ENCODE data around the gene DECR2.
A peak's percentile ranks its signal among the peaks of the same experiment; 100 is the strongest.

Gene DECR2

GRCh38 chr16:424033-424622 lies 22.4 kb downstream of the DECR2 start:
- Histone ChIP-seq H3K4me2 (ENCODE audit: insufficient read depth, low read length) (peak overlapping the region; percentile 100), H3K9ac (ENCODE audit: low read depth, low read length) (peak overlapping the region; percentile 88; the same call in 1 of the 2 replicates), H4K20me1 (ENCODE audit: insufficient read depth, low read length) (peaks cover 27% of the 10 kb centered on the region), H3K79me2 (ENCODE audit: insufficient read depth, low read length) (peaks cover 33% of the 10 kb centered on the region), H3K27ac (ENCODE audit: low read length) (no peak overlapping the region), H3K4me3 (ENCODE audit: low read depth in 1 of 2, low read length in 2 of 2) (peak overlapping the region in 1 of 2 experiments; percentile 96; a peak in 2 of 4 replicates), H3K9me3 (ENCODE audit: insufficient read depth, low read length, severe bottlenecking) (no peaks in the 10 kb centered on the region), H3K4me1 (ENCODE audit: insufficient read depth, low read length) (peaks cover 45% of the 10 kb centered on the region), H3K27me3 (ENCODE audit: insufficient read depth, low read length, poor library complexity) (no peaks in the 10 kb centered on the region), H2AFZ (ENCODE audit: low read depth, low read length) (0 out of 2 replicates have a peak overlapping the region, but pooled peaks have one; percentile 99), H3K36me3 (ENCODE audit: insufficient read depth, low read length) (peaks cover 12% of the 10 kb centered on the region; the same call in 1 of the 2 replicates)
- TF ChIP-seq EZH2 (IDR thresholded peaks at IDR 0.05; ENCODE audit: borderline replicate concordance, low read depth, low read length, severe bottlenecking) = no peak
- ATAC-seq (ENCODE audit: insufficient read depth, low read depth) (no peak), DNase-seq (no peak)

GRCh38 chr16:424623-425081 lies 23.0 kb downstream of the DECR2 start:
- DNase-seq (no peak), ATAC-seq (ENCODE audit: insufficient read depth, low read depth) (no peak)
- Histone ChIP-seq H3K9ac (ENCODE audit: low read depth, low read length) (peak overlapping the region; percentile 88), H3K27me3 (ENCODE audit: insufficient read depth, low read length, poor library complexity) (no peaks in the 10 kb centered on the region), H4K20me1 (ENCODE audit: insufficient read depth, low read length) (peaks cover 28% of the 10 kb centered on the region), H3K4me2 (ENCODE audit: insufficient read depth, low read length) (peak overlapping the region; percentile 100), H3K4me3 (ENCODE audit: low read depth in 1 of 2, low read length in 2 of 2) (peak overlapping the region; percentile 56 to 96; a peak in 3 of 4 replicates), H3K4me1 (ENCODE audit: insufficient read depth, low read length) (peaks cover 46% of the 10 kb centered on the region), H3K27ac (ENCODE audit: low read length) (peak overlapping the region; percentile 71; the same call in 1 of the 2 replicates), H3K79me2 (ENCODE audit: insufficient read depth, low read length) (peaks cover 38% of the 10 kb centered on the region), H2AFZ (ENCODE audit: low read depth, low read length) (peak overlapping the region; percentile 99), H3K9me3 (ENCODE audit: insufficient read depth, low read length, severe bottlenecking) (no peaks in the 10 kb centered on the region), H3K36me3 (ENCODE audit: insufficient read depth, low read length) (peaks cover 12% of the 10 kb centered on the region; the same call in 1 of the 2 replicates)
- TF ChIP-seq EZH2 (IDR thresholded peaks at IDR 0.05; ENCODE audit: borderline replicate concordance, low read depth, low read length, severe bottlenecking) (no peak), CTCF (IDR thresholded peaks at IDR 0.05; ENCODE audit: borderline replicate concordance, extremely low read depth, low read length, poor library complexity, severe bottlenecking) (no peak)

- Histone ChIP-seq H3K27me3 (ENCODE audit: insufficient read depth, low read length, poor library complexity) (no peaks in the 10 kb centered on the region), H3K79me2 (ENCODE audit: insufficient read depth, low read length) (peaks cover 44% of the 10 kb centered on the region), H4K20me1 (ENCODE audit: insufficient read depth, low read length) (peaks cover 33% of the 10 kb centered on the region), H3K27ac (ENCODE audit: low read length) (peak within 1 kb of the TSS; percentile 71), H3K9ac (ENCODE audit: low read depth, low read length) (peak within 1 kb of the TSS; percentile 88), H3K4me1 (ENCODE audit: insufficient read depth, low read length) (peaks cover 52% of the 10 kb centered on the region), H3K4me3 (ENCODE audit: low read depth in 1 of 2, low read length in 2 of 2) (peak within 1 kb of the TSS; percentile 80 to 96), H2AFZ (ENCODE audit: low read depth, low read length) (peak within 1 kb of the TSS; percentile 99), H3K4me2 (ENCODE audit: insufficient read depth, low read length) (peak within 1 kb of the TSS; percentile 100), H3K9me3 (ENCODE audit: insufficient read depth, low read length, severe bottlenecking) (no peaks in the 10 kb centered on the region), H3K36me3 (ENCODE audit: insufficient read depth, low read length) (peaks cover 15% of the 10 kb centered on the region; the same call in 1 of the 2 replicates)
- no peak for TF ChIP-seq EZH2 (IDR thresholded peaks at IDR 0.05; ENCODE audit: borderline replicate concordance, low read depth, low read length, severe bottlenecking)
- peak; percentile 45 for TF ChIP-seq CTCF (IDR thresholded peaks at IDR 0.05; ENCODE audit: borderline replicate concordance, extremely low read depth, low read length, poor library complexity, severe bottlenecking)
- ATAC-seq (ENCODE audit: insufficient read depth, low read depth) (peak; percentile 95), DNase-seq (peak; percentile 90)
These were observed 23.5 kb downstream of the DECR2 start, which contains the start of gene RAB11FIP3 for GRCh38 chr16:425082-425718. Gene RAB11FIP3 (plus strand): TSS chr16:425649. CDS start chr16:426007, 358 bp downstream.

- Histone ChIP-seq H3K27me3 (ENCODE audit: insufficient read depth, low read length, poor library complexity) (no peaks in the 10 kb centered on the region), H3K9ac (ENCODE audit: low read depth, low read length) (peak overlapping the region; percentile 88), H3K27ac (ENCODE audit: low read length) (no peak overlapping the region), H3K4me2 (ENCODE audit: insufficient read depth, low read length) (peak overlapping the region; percentile 100), H3K4me1 (ENCODE audit: insufficient read depth, low read length) (peaks cover 54% of the 10 kb centered on the region), H3K4me3 (ENCODE audit: low read depth in 1 of 2, low read length in 2 of 2) (peak overlapping the region; percentile 56 to 96; a peak in 3 of 4 replicates), H3K9me3 (ENCODE audit: insufficient read depth, low read length, severe bottlenecking) (no peaks in the 10 kb centered on the region), H3K36me3 (ENCODE audit: insufficient read depth, low read length) (peaks cover 15% of the 10 kb centered on the region; the same call in 1 of the 2 replicates), H3K79me2 (ENCODE audit: insufficient read depth, low read length) (peaks cover 49% of the 10 kb centered on the region), H4K20me1 (ENCODE audit: insufficient read depth, low read length) (peaks cover 33% of the 10 kb centered on the region), H2AFZ (ENCODE audit: low read depth, low read length) (peak overlapping the region; percentile 63)
- no peak for TF ChIP-seq EZH2 (IDR thresholded peaks at IDR 0.05; ENCODE audit: borderline replicate concordance, low read depth, low read length, severe bottlenecking)
- TF ChIP-seq CTCF (IDR thresholded peaks at IDR 0.05; ENCODE audit: borderline replicate concordance, extremely low read depth, low read length, poor library complexity, severe bottlenecking) = no peak
- no peak for DNase-seq
- peak; percentile 57 for ATAC-seq (ENCODE audit: insufficient read depth, low read depth)
These were observed 24.0 kb downstream of the DECR2 start for GRCh38 chr16:425740-426114.
